NCI-H146 treated with DMSO at 0.1 percent for 48 hours (cell line): ENCODE data around the gene SKIDA1.

Experiments
- DNase-seq: peaks from one replicate; lab custom pipeline; 2025; ENCODE audit not compliant: unreplicated experiment; lab: John Stamatoyannopoulos, UW

Gene SKIDA1

DNA sequence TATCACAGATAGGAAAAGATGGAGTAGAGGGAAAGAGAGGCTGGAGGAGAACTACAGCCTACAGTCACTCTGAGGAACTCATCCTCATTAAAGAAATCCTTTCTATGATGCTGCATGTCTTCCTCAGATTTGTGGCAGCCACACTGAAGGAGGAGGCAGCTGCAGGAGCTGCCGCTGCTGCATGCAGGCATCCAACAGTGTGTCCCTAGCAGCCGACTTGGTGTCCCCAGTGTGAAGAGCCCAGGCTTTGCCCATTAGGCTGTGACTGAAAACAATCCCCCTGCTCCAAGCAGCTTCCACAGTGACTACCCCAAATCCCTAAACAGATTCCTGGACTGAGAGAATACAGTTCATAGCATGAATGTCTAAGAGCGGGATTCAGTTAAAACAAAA is 23.1 kb downstream of the SKIDA1 start:
- DNase-seq = no peak

DNA sequence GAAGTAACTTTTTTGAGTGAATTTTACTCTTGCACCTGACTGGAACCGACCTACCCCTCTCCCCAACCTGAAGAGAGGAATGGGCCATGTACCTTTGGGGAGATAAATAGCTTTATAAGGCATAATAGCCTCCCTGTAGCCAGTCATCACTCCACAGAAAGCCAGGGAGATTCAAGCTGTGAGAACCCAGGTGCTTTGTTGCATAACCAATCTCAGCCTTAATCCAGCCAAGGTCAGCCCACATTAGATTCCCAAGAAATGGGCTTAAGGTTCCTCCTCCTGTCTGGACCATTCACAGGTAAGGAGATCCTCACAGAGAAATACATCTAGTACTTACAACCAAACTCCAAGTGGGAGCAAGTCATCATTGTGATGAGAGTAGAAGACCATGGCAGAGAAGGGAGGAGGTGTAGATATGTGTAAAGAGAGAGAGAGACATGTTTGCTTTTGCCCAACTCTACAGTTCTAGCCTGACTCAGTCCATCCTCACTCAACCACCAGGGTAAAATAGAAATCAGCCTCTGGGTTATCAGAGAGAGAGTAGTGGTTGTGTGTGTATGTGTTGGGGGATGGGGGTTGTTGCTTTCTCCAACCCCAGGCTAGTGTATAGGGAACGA is 23.6 kb downstream of the SKIDA1 start:
- DNase-seq = no peak

DNA sequence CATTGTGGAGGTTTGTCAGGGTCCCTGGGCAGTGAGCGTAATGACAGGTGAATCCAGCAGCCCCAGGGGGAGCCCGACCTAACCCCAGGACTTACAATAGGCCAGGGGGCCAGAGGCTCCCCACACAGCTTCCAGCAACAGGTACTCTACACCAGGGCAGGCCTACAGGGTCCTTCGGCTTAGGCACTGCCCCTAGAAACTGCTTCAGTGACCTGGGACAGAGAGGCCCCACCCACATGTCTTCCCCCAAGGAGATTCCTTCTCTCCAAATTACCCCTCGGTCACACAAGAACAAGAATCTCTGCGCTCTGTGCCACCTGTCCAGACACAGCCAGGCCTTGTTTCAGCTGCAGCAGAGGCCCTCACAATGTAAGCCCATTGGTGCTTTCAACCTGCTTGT is 24.4 kb downstream of the SKIDA1 start:
- DNase-seq = no peak

DNA sequence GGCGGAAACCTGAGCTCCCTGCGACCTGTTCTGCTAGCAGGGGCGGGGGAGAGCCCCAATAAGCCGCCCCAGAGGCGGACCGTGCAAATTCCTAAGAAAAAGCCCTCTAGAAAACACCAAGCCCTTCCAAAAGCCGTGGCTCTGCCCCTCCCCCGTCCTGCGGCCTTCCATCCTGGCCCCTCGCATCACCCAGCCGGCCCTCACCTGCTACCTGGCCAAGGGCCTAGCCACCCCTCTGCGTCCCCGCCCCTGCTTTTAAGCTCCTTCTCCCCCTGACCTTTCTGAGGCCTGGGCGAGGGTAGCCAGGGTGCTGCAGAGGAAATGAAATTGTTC is 24.9 kb downstream of the SKIDA1 start:
- DNase-seq = no peak

DNA sequence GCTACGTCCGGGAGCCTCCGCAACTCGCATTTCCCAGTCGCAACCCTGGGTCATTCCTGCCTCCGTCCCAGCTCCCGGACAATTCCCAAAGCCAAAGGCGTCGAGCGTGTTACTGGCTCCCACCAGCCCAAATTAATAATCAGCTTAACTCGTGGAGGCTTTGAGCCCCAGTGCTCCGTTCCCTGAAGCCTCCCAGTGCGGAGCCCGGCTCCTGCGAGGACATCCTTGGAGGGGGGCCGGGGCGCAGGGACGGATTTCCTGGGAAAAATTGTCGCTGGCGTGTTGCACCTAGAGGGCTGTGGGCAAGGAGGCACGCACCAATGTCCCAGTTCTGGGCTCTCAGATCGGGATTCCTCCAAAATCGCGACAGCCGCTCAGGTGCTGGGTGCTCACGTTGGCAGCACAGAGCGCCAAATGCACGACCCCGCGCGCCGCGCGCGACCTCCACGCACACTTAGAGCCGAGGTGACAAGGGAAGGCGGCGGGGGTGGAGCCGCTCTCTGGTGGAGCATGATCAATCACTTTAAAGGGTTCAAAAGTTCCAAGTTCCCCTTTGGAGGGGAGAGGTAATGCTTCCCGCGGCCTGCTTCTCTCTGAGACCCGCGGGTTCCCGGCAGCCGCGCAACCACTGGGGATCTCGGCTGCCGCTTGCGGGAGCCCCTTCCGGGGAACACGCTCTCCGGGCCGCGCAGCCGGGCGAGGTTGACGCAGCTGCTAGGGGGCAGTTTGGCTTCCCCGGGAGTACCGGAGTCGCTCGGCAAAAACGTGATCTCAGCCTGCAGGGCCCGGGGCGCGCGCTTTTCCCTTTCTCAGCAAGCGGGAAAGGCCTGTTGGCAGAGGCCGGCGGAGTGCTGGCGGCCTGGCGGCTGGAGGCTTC is 25.5 kb downstream of the SKIDA1 start:
- DNase-seq = no peak

DNA sequence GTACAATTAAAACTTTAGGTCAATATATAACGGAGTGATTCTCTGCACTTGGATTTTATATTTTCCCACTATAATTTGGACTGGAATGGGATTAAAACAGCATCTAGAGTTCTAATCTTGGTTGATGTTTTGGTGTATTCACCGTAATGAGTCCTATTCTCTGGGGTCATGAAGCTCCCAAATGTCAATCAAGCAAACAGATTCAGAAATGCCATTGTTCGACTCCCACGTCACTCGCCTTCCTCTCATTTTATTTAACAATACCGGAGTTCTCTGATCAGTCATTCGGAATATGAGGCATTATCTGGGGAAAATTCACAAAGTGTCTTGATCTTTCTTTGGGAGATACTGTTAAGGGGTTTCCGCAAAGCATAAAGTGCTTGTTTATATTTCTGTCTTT is 26.5 kb downstream of the SKIDA1 start:
- no peak for DNase-seq

DNA sequence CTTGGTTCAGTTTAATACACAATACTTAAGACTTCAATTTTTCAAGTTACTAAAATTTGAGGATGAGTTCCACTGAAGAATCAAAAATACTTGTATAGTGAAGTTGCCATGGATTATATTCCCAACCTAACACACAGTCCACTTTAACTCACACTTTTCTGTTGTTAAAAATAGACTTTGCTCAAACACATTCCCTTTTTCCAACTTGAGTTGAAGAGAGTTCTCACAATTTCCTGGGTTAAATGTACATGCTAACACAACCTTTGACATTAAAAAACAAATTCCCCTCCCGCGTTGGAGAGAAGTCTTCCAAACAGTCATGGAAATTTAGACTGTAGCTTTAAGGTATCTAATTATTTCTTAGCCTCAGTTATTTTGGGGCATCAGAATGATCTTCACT is 27.1 kb downstream of the SKIDA1 start:
- no peak for DNase-seq

DNA sequence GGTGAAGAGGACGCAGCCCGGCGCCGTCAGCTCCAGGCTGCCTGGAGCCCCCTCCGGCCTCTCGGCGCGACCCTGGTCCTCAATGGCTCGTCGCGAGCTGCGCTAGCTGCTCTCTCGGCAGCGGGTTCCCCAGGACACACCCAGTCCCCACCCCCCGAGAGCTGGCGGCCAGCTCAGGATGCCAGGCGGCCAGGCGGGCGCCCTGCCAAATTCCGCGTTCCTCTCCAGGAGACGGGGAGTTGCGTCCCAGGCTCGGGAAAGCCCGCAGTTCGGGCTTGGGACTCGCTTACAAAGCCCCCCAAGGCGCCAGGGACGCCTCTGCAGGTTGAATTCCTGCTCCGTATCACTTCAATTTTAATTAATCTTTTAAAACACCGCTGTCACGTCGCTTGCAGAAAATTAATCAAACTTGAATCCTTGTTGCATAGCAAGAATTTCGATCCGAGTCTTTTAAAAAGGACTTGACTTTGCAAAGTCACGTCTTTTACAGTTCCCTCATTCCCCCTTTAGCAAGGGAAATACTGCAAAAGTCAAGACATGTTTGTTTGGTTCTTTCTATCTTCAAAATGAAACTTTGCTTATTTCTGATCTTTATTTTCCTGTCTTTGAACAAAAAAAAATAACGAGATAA is 28.2 kb downstream of the SKIDA1 start:
- peak; percentile 80 for DNase-seq

DNA sequence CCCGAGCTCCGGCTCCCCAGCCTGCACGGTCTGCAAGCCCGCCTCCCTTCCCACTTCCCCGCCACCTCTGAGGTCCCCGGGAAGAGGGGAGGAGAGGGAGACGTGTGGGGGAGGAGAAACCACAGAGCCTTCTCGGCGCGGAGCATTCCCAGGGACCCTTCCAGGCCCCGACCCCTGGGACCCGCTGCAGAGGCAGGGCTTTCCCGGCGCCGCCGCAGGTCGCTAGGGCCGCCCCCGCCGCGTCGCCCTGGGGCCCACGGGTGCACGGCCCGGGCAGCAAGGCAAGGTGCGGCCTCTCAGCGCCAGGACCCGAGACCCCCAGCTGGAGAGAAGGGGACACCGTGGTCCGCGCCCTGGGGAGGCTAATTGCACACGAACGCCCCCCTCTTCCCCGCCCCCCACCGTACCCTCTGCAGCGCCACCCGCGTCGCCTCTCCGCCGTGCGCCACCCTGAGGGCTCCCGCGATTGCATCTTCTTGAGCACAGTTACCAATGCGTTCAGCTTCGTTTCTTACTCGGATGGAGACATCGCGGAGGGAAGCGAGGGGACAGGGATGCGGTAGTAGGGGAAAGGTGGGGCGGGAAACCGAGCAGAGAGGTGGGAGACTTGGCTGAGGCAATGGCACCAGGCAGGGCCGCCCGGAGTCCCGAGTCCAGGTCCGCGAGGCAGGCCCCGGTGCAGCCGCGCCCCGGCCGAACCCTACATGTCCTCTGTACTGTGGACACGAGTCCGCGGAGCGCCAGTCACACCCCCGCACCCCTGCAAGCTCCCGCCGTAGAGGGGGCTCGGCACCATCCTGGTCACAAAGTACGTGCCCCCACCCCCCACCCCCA is 28.9 kb downstream of the SKIDA1 start:
- DNase-seq = peak; percentile 57

DNA sequence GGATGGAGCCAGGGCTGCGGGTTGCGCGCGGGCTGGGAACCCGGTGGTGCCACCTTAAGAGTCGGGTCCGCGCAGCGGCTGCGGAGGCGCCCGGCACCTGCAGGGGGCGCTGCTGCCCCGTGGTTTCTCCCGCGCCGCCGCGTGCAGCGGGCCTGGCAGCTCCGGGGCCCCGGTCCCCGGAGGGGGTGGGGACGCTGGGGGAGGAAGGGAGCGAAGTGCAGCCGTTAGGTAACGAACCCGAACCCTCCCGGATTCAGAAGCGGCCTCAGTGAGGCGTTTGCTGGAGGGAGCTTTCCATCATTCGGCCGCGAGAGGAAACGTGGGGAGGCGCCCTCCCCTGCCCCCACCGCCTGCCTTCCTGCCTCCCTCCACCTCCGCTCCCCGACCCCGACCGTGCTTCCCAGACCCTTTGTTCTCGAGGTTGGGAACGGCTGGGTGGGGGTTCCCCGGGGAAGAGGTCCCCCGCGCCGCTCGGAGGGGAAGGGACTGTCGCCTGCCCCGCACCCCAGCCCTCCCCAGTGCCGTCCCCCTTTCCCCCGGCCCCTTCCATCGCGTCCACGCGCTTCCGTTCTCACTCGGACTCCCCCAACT is 29.6 kb downstream of the SKIDA1 start:
- DNase-seq = peak; percentile 82

DNA sequence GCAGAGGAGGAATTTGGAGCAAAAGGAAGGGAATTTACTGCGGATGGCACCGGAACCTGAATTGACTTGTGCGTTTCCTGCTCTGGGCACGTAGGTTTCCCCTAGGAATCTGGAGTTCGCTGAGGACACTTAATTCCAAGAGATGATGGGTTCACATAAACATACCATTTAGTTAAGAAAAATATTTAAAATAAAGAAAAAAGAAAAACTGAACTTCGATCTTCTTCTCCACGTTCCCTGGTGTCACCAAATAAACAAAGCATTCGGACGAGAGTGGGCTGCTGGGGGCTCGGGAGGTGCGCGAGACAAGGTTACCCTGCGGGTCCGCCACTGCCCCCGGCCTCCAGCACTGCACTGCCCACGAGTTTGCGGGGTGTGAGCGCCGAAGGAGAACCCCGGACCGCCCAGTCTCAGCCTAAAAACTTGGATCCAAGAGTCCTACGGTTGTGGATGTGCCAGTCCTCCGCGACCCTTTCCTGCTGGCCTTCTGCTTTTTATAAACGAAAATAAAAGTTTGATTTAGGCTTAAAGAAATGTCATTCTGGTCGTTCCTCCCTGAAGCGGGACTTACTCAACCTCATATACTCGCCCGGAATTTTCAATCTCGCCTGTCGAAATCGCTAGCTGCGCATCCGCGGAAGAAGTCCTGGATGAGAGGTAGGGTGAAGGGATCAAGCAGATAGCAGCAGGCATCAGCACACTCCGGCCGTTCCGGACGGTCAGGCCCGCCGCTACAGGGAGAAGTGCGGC is 30.3 kb downstream of the SKIDA1 start:
- peak; percentile 30 for DNase-seq

DNA sequence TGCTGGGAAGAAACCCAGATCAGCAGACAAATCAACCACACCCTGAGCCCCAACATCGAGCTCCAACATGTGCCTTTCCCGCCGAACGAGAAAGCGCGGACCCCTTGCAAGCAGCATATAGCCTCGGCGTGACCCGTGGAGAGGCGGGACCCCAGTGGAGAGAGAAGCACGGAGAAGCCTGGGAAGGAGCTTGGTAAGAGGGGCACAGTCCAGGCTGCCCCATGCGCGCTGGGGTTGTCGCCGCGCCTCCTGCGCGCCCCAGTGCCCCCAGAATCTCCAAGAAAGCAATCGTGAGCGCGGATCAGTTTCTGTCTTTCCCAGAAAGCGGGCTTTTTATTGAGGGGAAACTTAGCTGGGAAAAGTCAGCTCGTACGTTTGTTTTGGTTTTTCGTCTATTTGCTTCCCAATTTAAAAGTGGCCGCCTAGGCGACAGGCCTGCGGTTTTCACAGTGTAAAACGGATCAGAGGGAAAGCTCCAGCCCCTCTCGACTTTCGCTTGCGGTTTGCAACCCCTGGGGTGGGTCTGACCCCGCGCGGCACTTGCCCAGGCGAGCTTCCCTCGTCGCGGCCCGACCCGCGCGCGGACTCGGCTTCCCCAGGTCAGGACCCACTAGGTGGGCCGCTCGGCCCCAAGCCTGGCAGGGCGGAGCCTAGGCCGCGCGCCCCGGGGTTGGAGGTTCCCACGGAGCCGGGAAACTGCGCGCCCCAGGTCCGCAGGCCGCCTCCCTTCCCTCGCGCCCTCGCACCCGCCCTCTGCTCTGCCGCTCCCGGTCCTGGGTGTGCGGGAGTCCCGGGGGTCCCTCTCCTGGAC is 31.1 kb downstream of the SKIDA1 start:
- no peak for DNase-seq

DNA sequence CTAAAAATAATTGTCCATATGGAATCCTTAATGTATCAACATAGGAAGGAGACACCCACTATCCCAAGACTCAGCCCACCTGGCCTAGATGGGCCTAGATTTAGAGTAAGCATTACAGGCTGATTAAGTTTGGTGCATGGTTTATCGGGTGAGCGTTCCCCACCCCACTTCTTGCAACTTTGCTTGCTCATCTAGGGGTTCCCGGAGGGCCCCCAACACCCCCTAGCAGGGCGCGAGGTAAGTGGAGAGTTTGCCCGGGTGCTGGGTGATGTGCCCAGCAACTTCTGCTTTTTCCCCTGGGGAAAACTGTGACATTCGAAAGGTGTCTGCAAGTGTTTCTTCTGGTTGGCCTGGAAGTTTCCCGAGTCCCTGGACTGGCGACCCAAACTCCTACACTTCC is 31.7 kb downstream of the SKIDA1 start:
- DNase-seq = no peak

DNA sequence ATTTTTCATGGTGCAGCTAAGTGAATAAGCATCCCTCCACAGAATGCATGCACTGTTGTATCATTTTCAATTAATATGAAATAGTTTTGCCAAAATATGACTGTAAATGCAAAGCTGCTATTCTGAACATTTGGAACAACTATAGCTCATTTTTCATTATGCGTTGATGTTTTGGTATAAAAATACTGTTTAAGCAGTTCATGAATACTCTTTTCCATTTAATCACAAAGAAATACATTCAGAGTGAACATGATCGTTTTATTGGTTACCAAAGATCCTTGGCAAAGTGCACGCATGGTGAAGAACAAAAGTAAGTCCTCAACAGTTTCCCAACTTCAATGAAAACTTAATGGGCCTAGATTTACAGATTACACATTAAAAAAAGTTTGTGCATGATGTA is 33.1 kb downstream of the SKIDA1 start:
- DNase-seq = no peak

DNA sequence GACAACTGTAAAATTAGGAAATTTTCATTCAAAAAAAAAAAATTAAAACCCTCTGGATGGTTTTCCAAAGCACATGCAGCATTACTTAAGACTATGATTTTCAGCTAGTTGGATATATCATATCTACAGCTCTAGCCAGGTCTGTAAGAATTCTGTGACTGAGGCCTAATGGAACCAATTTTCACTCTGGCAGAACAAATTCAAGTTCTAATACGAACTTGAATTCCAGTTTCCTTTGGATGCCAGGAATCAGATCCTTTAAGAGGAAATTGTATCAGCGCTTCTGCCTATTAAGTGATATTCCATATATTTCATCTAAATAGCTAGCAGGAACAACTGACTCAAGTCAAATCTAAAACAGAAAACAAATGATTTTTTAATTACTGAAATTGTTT is 34.8 kb downstream of the SKIDA1 start:
- DNase-seq = no peak

DNA sequence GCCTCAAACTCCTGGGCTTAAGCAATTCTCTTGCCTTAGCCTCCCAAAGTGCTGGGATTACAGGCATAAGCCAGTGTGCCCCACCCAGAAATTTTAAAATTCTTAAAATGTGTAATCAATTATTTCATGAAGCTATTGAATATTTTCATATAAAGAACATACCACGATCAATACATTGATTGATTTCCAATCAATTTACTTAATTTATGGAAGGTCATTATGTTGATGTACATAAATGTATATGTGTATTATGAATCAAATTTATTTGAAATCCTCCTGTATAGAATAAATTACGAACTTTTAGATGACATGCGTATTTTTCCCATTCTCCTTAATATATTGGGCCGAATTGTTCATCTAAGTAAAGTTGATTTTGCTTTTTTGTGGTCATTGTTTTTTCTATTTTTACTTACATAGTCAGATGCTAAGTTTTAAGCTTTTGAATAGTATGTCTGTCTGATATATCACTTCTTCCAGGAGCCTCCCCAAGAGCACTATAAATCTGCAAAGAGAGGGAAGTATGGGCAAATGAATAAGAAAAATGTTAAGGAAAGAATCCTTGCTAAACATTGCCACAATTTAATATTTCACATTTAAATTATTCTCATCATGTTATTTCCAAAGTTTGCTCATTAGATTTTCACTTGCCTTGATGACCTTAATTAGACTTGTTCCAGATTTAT is 35.3 kb downstream of the SKIDA1 start:
- DNase-seq = no peak

DNA sequence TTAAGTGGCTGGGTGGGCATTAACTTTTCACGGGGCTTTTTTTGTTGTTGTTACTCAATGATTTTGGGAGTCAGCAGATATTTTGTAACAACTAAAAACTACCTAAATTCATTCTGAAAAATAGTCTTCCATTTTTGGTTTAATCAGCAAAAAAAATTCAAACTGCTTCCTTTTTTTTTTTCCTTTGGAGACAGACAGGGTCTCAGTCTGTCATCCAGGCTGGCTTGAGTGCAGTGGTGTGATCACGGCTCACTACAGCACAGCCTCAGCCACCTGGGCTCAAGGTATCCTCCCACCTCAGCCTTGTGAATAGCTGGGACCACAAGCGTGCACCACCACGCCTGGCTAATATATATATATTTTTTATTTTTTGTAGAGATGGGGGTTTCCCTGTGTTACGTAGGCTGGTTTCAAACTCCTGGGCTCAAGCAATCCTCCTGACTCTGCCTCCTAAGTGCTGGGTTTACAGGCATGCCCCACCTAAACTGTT is 36.5 kb downstream of the SKIDA1 start:
- no peak for DNase-seq

DNA sequence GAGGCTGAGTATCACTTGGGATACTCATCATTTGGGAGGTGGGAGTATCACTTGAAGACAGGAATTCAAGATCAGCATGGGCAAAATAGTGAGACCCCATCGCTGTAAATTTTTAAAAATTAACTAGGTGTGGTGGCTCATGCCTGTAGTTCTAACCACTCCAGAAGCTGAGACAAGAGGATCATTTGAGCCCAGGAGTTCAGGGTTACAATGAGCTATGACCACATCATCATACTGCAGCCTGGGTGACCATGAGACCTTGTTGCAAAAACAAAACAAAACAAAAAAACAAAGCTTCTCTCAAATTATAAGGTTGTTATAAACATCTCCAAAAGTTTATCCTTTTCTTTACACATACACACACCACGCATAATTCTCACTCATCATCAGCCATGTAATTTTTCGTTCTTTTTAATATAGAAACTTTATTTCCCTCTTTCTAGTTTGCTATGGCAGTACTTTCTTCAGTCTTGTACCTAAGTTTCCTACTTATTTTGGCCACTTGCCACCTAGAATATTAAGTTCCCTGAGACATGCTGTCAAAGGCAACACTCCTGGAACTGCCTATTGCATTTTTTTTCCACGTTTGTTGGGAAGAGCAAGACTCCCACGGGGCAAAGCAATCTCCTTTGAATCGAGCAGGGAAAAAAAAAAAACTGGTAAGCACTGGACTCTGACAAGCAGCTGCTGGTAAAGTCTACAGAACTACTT is 37.1 kb downstream of the SKIDA1 start:
- no peak for DNase-seq
